NCI-H82 treated with DMSO at 0.1 percent for 48 hours (cell line): ENCODE data around the gene E2F3.
"Not testable (repeated sequence)": the region's sequence is repeated elsewhere in the genome, so short reads cannot be mapped to it uniquely, and the experiment has no call there.

Experiments
- DNase-seq: peaks from one replicate; lab custom pipeline; 2025; ENCODE audit not compliant: unreplicated experiment; lab: John Stamatoyannopoulos, UW

Gene E2F3

DNA sequence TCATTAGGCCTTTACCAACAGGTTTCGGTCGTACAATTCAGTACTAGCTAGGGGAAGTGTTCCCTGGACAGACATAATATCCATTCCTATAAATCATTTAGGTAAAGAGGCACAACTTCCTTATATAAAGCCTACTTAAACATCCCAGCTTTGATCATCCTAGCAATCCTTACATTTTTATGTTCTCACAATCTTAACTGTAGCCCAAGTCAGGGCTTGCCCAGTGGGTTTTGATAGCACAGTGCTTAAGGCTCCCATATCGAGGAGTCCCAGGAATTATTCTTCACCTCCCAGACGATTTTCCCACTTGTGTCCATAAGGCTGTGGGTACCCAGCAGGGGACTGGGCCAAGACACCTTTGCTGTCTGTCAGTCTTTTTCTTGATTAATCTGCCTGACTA is 63.2 kb downstream of the E2F3 start:
- DNase-seq: no peak

DNA sequence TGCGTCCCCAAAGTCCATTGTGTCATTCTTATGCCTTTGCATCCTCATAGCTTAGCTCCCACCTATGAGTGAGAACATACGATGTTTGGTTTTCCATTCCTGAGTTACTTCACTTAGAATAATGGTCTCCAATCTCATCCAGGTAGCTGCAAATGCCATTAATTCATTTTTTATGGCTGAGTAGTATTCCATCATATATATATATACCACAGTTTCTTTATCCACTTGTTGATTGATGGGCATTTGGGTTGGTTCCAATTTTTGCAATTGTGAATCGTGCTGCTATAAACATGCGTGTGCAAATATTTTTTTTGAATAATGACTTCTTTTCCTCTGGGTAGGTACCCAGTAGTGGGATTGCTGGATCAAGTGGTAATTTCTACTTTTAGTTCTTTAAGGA is 63.9 kb downstream of the E2F3 start:
- not testable (repeated sequence) for DNase-seq

DNA sequence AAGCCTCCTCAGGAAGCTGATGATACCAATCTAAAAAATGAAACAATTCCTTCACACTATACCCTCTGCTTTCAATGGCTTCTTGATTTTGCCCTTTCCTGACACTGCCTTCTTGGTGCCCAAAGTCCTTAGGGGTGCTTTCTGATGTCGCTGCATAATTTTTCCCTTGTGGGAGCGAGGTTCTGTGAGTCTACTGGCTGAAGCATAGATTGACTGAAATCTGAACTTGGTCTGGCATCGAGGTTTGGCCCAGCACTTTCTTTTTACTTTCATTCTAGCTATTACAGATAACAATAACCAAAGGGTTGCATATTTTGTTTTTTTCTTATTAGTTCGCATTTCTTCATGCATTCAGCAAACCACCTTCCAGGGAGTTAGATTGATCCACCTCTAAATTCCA is 65.8 kb downstream of the E2F3 start:
- DNase-seq: no peak

DNA sequence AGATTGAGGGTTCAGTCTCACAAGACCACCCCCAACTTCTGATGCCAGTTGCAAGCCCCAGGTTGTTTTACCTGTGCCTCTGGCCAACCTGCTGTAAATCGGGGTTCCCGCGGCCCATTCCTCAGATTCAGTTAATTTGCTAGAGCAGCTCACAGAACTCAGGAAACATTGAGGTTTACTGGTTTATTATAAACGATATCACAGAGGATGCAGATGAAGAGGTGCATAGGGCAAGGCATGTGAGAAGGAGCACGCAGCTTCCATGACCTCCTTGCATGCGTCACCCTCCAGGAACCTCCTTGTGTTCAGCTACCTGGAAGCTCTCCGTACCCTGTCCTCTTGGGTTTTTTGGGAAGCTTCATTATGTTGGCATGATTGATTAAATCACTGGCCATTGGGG is 66.5 kb downstream of the E2F3 start:
- DNase-seq: no peak

DNA sequence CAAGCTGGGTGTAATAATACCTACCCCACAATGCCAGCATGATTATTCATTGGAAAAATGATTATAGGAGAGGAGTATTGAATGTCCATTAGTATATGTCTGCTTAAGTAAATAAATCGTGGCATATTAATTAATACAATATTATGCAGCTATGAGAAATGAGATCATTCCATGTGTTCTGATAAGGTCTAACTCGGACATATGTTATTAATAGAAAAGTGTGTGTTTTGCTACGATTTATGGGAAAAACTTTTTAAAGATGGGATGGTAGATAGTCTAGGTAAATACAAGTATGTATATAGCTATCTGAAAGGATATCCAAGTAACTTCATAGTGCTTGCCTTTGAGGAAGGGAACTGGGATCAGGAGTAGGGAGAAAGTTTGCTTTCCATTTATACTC is 71.1 kb downstream of the E2F3 start:
- DNase-seq: no peak

DNA sequence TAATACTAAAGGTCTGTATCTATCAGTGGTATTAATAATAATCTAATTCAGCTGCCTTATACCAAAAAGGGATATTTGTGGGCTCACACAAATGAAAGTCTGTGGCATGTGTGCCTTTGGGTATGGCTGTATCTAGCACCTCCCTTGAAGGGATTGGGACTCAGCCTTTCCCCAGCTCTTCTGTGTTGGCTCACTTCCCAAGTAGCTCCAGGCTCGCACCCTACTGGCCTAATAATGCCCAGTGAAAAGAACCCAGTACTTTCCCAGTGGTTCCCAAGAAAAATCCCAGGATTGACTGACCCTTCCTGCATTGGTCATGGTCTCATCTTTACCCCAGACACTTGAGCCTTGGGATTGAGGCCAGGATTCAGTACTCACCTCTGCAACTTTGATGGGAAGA is 71.8 kb downstream of the E2F3 start:
- DNase-seq: no peak

DNA sequence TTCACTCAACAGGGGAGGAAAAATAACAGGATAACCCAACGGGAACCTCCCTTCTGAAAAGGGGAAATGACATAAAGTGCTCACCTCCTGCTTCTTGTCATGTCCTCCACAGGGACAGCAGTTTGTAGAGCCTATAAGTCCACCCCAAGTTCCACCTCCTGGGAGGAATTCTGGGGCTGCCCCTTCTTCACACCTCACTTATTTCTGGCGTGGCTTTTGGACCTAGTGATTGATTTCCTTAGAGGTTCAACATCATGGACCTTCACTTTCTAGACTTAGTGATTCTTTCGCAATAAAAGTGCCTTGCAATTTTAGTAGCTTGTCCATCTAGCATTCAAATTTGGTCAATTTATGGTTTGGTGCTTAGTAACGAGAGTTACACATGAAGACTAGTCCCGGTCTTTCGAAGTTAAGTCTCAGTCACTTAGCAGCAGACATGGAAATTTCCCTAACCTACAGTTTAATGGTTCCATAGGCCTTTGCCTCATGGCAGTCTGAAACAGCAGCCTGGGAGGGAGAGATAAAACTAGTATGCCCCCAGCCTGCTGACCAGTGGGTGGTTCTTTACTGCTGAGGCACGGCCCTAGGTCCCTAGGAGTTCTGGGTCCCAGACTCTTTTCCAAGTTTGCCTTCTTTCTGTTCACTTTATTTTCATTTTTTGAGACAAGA is 73.3 kb downstream of the E2F3 start:
- DNase-seq: no peak

DNA sequence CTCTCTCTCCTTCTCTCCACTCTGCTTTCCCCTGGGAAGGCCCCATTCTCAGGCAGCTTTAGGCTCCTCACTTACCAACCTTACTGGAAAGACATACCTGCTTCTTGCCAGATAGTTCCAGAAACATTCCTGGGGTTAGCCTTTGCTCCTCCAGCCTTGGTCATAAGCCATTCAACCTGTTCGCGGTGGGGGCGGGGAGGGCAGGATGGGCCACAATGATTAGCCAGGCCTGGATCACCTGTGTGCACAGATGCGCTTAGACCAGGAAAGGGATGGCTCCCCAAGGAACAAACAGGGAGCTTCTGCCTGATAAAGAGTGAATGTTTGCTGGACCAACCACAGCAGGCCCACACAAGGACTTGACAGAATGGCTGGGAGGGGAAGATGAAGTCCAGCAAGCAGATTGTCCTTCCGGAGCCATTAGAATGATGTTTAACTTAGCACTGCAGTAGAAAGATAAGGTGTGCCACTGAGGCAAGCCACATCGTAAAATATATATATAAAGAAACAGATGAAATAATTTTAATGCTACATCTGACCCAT is 74.9 kb downstream of the E2F3 start:
- DNase-seq: no peak

DNA sequence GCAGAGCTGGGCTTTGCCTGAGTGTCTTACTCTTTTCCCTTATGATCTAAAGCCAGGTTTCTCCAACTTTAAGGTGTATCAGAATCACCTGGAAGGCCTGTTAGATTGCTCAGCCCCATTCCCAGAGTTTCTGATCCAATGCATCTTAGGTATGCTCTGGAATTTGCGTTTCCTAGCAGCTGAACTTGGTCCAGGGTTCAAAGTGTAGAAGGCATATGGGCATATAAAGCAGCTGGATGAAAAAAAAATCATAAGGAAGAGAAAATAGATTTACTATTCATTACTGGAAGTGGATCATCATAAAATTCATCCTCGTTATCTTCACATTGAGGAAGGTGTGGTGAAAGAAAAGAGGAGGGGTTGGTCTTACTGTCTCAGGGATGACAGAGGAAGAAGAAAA is 75.8 kb downstream of the E2F3 start:
- DNase-seq: no peak

DNA sequence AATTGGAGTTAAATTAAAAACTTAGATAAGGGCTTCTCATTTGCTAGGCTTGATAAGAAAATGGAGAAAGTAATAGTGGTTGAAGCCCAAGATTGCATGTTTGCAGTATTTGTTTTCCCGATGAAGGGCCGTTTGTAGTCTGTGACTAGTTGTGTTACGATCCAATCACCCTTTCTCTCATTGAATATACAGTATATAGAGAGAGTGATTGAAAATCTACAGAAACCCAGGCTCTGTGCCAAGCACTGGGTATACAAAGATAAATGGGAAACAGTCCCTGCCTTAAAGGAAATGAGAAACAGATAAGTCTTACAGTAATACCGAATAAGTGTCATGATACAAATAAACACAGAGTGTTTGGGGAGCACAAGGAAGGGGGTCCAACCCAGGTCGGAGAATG is 77.4 kb downstream of the E2F3 start:
- no peak for DNase-seq

DNA sequence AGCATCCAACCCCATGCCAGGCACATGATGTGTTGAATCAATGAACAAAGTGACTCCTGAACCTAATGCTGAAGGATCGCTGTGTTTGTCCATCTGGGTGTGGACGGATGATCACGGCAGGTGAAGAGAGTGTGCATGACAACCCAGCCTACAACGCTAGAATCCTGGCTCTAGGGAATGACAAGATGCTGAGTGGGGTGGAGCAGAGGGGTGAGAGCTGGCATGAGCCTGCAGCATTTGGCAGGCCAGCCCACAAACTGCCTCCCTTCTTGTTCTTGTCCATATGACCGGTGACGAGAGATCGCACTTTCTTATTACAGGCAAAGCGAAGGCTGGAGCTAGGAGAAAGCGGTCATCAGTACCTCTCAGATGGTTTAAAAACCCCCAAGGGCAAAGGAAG is 77.8 kb downstream of the E2F3 start:
- no peak for DNase-seq

DNA sequence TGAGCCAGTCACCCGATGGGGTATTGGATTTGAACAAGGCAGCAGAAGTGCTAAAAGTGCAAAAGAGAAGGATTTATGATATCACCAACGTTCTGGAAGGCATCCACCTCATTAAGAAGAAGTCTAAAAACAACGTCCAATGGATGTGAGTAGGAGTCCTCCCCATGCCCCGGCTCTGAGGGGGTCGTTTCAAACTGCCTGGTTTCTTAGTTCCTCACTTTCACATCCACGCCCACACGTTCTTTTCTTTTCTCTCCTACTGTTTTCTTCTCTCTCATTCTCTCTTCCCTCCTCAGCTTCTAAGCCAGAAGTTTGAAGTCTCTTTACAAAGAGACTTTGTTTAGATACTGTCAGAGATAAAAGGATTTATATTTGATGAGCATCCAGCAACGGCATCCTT is 79.6 kb downstream of the E2F3 start:
- no peak for DNase-seq

DNA sequence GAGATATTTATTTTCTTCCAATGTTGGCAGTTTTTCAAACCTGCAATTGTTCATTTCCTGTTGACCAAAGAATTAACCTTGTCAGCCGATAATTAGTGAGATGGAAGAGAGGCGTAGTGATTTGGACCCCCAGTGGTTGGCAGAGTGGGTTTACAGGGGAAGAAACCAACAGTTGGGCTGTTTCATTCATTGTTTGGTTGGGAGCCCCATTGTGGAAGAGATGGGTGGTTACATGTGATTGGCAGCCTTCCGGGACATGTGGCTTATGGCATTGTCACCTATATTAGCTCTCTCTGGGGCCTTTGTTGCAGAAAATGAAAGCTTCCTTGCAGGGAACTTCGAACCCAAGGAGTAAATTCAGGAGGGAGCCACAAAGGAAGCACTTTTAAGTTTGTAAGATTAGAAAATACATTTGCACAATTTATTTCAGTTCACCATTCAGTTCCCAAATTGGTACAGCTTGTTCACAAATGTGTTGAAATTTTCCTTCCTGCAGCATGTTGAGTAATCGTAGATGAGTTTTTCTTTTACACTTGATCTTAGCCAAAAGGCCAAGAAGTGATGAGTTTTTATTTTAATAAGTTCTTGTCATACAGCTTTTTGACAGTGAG is 82.3 kb downstream of the E2F3 start:
- DNase-seq: no peak

DNA sequence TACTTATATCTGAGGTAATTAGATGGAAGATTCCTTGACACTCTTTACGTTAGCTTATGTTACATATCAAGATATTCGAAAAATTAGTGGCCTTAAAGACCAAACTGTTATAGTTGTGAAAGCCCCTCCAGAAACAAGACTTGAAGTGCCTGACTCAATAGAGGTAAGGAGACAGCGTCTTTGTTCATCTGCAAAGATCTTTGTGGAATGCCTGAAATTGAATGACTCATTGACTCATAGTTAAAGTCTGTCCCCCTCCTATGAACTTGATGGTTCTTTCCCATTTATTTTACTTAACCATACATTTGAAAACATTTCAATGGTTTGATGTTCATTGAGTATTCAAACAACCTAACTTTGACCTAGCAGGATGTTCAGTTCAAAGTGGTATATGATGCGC is 85.0 kb downstream of the E2F3 start:
- DNase-seq: no peak

DNA sequence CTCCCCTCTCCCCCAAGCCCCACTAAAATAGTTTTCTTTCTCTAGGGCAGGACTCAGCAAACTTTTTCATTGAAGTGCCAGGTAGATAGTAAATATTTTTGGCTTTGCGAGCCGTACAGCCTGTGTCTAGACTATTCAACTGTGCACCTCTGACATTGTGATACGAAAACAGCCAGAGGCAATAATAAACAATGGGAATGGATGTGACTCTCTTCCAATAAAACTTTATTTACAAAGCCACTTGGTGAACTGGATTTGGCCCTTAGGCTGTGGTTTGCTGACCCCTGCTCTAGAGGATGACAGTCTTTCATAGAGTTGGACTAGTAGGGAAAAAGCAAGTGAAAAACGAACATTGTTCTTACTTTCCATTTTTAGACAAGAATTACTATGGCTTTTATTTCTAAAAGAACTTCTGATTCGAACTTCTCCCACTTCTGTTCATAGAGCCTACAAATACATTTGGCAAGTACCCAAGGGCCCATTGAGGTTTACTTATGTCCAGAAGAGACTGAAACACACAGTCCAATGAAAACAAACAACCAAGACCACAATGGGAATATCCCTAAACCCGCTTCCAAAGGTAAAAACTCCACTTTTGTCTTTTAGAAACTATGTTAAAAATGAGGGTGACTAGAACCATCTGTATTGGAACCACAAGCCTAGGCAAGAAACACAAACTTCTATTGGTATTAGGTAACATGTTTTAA is 86.1 kb downstream of the E2F3 start:
- DNase-seq: no peak

DNA sequence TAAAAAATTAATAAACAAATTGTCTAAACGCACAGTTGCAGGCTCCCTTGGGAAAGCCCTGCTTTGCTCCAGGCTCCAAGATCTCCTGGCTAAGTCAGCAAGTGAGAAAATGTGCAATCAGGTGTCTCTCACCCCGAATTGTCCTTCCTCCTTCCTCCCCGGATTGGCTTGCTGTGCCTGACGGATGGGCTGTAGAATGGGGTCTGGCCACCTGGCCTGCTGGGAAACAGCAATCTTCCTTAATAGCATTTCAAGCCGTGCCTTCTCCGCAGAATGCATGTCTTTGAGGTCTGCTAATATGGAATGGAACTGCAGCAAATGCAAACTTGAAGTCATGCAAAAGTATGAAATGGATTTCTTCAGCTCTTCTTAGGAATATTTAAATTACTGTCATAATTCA is 88.9 kb downstream of the E2F3 start:
- no peak for DNase-seq

DNA sequence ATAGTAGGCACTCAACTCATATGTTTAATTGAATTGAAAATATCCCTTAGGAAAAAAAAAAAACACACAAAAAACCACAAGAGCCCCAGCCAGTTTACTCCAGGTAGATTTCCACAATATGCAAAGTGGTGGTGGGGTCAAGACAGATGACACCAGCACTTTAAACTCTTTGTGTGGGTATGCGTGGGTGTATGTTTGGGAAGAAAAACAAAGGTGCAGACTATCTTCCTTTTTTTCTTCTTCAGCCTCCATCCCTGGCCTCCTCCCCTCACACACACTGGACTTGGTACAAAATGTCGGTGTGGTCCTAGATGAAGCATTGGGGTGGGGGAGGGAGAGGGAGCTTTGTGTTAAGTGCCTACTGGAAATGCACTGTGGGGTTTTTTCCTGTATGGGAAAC is 90.4 kb downstream of the E2F3 start:
- no peak for DNase-seq

DNA sequence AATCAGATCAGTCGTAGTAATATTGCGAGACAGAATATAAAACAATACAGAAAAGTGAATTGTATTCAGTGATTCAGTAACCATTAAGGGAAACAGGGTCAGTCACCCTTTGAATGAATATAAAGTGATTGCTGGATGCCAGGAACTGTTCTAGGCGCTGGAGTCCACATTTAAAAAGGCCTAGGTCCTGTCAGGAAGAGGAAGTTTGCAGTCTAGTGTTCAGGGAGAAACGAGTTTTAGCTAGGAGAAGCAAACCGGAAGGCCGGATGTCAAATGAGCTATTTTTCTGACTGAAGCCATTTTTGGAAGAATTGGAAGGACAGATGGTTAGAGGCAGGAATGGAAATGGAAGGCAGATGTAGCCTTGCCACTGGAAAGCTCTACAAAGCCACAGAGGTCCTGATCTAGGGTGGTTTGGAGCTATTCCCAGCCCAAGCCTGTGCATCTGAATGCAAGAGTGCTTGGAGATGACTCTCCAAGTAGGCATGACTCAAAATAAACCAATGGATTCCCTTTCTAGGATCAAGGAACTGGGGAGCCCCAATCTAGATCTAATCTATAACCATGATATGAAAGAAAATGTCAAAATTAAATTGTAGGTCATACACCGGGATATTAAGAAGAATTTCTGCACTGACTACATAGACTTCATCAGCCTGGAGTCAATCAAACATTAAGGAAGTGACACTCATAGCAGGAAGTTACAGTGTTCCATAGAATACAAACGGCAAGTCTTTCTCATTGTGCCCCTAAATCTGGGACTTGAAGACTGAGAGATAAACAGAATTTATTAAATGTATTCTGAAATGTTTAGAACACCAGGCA is 95.7 kb downstream of the E2F3 start:
- DNase-seq: no peak

DNA sequence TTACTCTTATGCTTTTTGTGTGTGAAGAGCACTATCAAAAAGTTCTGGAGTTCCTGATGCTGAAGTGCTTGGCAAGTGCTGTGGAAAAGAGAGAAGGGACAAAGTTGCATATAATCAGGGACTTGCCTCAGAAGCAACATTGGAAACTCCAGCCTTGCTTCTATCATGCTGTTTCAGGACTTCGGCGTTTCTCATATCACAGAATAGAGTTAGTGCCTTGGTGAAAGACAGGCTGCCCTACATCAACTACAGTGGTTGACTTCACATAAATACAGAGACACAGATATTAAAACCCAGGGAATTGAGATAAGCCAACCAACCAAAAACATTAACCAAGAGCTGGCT is 96.3 kb downstream of the E2F3 start:
- no peak for DNase-seq

DNA sequence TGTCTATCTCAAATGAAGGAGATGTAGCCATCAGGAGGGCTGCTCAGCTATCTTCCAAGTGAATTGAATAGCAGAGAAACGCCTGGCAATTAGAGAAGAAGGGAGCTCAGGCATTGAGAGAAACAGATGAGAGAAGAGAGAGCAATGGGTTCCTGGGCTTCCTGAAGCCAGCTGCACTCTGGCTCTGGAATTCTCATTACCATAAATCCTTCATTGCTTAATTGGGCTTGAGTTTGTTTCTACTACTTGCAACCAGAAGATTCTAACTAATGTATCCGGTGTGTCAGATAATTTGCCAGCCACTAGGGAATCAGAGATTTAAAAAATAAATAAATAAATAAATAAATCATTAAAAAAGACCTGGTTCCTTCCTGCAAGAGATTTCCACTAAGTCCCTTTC is 107.5 kb downstream of the E2F3 start:
- no peak for DNase-seq

DNA sequence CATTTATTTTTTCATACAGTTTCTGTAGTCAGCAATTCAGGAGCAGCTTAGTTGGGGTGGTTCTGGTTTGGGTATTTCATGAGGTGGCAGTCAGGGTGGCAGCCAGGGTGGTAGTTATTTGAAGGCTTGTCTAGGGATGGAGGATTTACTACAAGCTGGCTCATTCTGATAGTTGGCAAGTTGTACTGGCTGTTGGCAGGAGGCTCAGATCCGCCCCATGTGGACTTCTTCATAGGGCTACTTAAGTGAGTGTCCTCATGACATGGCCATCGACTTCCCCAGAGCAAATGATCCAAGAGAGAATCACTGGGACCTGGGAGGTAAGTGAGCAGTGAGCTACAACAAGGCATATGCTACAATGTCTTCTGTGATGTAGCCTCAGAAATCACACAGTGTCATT is 110.2 kb downstream of the E2F3 start:
- DNase-seq: no peak

DNA sequence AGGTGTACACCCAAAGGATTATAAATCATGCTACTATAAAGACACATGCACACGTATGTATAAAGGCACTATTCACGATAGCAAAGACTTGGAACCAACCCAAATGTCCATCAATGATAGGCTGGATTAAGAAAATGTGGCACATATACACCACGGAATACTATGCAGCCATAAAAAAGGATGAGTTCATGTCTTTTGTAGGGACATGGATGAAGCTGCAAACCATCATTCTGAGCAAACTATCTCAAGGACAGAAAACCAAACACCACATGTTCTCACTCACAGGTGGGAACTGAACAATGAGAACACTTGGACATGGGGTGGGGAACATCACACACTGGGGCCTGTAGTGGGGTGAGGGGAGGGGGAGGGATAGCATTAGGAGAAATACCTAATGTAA is 123.5 kb downstream of the E2F3 start:
- not testable (repeated sequence) for DNase-seq
